HG03354 (cell line): Measurements from ENCODE around the gene CHD5.

Source experiments
- ATAC-seq: cut with Tn5 transposase; IDR thresholded peaks from one replicate; pipeline ENCODE4 v1.9.1; 2021; ENCODE audit warnings: mild to moderate bottlenecking; ENCODE audit not compliant: unreplicated experiment, poor library complexity, severe bottlenecking

CHD5 gene

DNA sequence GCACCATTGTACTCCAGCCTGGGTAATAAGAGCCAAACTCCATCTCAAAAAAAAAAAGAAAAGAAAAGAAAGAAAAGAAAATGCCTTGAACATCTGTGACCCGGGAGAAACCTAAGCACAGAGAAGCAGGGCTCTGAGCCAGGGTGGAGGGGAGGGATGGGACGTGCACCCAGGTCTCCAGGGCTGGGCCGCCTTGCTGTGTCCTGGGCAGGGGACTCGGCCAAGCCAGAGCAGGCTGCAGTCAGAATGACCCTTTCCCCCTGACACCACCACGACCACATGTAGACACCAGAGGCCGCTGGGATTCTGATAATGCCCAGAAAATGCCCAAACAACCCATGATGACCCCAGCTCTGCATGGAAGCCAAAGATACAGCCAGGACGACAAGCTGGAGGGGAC is 17.8 kb downstream of the CHD5 start:
- no peak for ATAC-seq

- ATAC-seq: no peak
Observed at GRCh38 chr1:6158181-6158580, 21.9 kb downstream of the CHD5 start.

DNA sequence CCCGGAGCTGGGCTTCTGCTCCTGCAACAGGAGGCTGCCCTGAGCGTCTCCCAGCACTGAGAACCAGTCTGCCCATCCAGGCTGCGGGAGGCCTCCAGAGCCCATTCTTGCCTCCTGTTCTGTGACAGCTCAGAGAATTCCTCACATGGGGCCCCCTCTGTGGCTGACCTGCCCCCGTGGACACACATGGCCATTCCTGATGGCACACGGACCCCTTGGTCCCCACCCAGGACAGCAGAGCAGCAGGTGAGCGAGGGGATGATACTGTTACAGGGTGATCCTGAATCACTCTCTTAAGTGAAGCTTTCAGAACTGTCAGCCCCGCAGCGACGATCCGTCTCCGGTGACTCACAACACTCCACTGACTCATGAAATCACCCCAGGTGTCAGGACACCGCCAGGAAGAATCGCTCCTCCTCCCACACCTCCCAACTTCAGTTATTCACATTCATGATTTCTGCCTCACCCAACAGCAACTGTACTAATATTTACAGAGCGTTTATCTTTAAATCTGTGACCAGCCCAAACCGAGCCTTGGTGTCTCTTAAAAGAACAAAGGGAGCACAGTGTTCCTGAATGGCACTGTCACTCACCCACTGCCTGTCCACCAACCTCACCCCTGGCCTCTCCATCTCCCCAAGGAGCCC is 22.5 kb downstream of the CHD5 start:
- no peak for ATAC-seq

- ATAC-seq: no peak
Observed at GRCh38 chr1:6157132-6157527, 23.0 kb downstream of the CHD5 start.

DNA sequence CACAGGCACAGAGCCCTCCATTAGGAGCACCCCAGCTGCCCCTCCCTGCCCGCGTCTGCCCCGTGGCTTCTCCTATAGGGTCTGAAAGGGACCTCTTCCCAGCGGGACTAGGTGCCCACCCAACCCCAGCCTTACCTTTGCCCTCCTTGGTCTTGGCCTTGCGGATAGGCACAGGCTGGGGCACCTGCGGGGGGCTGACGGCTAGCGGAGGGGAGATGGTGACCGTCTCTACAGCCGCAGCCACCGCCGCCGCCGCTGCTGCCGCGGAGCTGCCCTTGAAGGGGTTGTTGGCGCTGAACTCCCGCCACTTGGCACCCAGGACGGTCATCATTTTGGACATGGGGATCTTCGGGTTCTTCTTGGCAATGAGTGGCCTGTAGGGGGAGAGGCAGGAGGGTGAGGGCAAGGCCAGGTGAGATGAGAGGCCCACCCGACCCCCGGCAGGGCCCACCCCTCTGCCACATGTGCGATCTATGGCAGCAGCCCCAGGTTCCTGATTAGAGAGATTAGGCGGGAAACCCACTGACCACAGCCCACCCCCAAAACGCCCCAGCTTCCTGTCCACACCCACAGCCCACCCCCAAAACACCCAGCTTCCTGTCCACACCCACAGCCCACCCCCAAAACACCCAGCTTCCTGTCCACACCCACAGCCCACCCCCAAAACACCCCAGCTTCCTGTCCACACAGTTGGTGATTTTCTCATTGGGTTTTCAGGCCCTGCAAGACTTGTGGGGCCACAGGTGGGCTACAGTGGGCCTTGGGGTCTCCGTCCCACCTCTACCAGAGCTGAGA is 25.4 kb downstream of the CHD5 start:
- ATAC-seq: no peak

DNA sequence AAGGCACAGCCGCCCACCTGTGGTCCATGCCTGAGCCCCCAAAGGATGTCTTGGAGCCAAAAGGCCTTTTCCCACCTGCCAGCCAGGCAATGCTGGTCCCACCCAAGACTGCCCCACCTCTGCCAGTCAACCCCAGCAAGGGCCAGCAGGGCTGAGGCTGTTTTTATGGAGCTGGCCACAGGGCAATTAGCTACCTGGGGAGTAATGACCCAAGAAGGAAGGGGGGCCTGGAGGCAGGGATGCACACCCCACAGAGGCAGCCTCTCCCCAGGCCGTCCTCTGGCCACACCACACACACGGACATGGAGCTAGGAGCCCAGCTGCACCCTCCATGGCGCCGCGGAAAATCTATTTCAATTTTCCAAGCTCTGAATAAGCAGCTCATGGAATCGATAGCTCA is 27.2 kb downstream of the CHD5 start:
- ATAC-seq: no peak

DNA sequence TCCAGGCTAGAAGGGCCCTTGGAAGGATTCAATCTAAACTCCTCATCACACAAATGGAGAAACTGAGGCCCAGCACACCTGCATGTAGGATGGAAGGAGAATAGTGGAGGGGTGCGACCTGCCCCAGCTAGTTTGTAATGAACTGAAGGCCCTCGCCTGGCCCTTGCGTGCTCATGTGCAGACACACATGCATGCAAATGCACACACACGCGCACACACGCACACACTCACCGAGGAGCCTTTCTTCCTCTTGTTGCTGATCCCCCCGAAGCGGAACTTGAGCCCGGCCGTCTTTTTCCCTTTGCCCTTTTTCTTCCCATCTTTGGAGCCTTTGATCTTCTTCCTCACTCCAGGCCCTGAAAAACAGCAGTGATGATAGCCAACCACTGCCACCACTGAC is 27.9 kb downstream of the CHD5 start:
- ATAC-seq: no peak

DNA sequence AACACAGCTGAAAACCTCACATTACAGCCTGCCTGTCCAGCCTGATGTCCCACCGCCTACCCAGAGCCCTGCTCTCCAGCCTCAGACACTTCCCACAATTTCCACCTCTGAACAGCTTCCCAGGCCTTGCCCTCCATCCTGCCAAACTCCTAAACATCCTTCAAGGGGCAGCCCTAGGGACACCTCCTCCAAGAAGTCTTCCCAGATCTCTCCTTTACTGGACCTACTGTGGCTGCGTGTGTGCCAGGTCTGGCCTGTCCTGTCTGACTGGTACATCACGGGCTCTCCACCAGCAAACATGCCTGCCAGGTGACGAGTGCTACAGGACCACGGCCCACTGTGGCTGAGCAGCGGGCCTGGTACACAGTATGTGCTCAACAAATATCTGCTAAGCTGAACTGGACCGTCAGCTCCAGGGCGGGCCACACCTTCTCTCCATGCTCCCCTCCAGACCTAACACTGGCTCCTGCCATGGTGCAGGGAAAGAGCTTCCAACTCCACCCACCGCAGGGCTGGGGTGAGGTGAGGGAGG is 28.8 kb downstream of the CHD5 start:
- ATAC-seq: no peak

GRCh38 chr1:6150006-6150938 is 29.8 kb downstream of the CHD5 start:
- ATAC-seq: no peak

- ATAC-seq: no peak
Observed at GRCh38 chr1:6149597-6149996, 30.5 kb downstream of the CHD5 start.

GRCh38 chr1:6148497-6149241 is 31.5 kb downstream of the CHD5 start:
- ATAC-seq: no peak

GRCh38 chr1:6145864-6146410 is 34.2 kb downstream of the CHD5 start:
- no peak for ATAC-seq

GRCh38 chr1:6145396-6145750 is 34.7 kb downstream of the CHD5 start:
- no peak for ATAC-seq

- no peak for ATAC-seq
Observed at GRCh38 chr1:6144647-6145395, 35.3 kb downstream of the CHD5 start.

DNA sequence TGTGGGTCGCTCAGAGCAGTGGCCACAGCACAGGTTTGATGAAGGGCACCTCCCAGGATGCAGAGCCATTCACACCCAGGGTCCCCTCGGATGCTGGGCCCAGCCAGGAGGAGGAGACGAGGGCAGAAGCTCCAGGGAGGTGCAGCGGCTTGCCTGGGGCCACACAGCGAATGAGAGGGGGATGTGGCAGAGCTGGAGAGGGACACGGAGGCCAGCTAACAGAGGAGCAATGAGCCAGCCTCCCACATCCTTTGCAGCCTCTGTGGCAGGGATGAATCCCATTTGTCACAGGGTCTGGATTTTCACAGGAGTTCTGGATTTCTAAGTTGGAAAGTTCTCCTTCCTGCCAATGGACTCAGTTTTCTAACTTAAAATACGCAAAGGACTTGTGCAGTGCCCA is 35.9 kb downstream of the CHD5 start:
- no peak for ATAC-seq

DNA sequence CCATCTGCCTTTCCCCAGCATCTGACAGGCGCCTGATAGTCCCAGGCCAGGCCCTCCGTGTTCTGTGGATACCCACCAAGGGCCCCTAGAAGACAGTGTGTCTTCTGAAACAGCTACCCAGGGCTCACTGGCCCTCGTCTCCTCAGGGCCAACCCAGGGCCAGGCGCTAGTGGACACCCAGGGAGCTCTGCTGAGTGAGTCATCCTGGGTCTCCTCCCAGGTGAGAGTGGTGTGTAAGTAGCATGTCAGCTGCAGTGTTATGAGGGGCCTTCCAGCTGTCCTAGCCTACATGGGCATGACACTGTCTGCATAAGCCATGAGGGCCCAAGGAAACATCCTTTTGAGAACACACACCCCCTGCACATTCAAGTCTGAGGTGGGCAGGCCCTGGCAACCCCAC is 36.7 kb downstream of the CHD5 start:
- ATAC-seq: no peak

DNA sequence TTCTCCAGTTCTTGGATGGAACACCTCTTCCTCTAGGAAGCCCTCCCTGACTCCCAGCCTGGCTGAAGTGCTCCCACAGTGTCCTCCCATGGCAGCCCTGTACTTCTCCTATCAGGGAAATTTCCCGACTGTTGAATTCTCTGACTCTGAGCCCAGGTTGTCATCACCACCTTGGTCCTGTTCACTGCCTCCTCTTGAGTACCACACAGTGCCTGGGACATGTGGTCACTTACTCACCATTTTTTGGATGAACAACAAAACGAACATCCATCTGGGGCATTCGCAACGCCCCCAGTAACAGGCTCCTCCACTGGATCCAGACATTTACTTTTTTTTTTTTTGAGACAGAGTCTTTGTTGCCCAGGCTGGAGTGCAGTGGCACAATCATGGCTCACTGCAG is 37.4 kb downstream of the CHD5 start:
- ATAC-seq: no peak

DNA sequence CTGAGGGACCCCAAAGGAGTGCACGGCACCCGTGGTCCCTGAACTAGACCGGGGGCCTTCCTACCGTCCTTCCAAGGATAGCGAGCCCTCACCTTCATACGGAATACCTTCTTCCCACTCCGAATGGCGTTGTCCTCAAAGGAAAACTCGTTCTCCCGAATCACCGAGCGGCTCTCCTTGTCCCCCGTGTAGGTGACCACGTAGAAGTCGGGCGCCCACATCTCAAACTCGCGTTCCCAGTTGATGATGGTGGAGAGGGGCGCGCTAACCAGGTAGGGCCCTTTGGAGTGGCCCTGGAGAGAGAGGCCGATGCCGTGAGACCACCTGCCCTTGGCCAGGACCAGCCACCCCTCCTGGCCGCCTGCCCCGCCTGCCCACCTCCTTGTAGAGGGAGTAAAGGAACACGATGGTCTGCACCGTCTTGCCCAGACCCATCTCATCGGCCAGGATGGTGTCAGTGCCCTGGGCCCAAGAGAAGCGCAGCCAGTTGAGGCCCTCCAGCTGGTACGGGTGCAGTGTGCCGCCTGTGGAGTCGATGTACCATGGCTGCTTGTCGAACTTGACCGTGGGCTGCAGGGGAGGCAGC is 38.0 kb downstream of the CHD5 start:
- ATAC-seq: no peak
